HG02852 (cell line): Measurements from ENCODE around the gene ADAMTS2.

Experiments used
- ATAC-seq: cut with Tn5 transposase; IDR thresholded peaks from one replicate; pipeline ENCODE4 v1.9.1; 2021; ENCODE audit warnings: mild to moderate bottlenecking, moderate library complexity; ENCODE audit not compliant: unreplicated experiment

ADAMTS2 gene

DNA sequence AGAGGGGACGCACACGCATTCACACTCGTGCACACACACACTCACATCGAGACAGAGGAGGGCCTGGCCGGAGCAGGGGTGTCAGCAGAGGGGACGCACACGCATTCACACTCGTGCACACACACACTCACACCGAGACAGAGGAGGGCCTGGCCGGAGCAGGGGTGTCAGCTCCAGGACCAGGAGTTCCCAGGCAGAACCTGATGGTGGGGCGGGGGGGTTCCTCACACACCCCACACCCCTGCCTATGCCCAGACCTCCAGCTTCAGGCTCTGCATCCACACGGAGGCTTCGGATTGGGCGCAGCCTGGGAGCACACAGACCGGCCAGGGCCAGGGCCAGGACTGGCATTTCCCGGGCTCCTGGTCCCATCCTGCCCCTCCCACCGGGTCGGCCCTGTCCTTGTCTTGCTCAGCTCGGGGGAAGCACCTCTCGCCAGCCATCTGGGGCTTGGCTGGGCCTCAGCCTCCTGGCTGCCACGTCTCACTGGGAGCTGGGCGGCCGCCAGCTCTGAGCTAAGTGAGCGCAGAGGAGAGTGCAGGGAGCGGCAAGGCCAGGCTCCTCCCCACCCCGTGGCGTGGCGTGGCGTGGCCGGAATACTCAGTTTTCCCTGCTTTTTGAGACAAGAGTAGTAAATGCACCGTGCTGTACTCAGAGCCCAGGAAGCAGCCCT, 31.3 kb downstream of the ADAMTS2 start:
- no peak for ATAC-seq

DNA sequence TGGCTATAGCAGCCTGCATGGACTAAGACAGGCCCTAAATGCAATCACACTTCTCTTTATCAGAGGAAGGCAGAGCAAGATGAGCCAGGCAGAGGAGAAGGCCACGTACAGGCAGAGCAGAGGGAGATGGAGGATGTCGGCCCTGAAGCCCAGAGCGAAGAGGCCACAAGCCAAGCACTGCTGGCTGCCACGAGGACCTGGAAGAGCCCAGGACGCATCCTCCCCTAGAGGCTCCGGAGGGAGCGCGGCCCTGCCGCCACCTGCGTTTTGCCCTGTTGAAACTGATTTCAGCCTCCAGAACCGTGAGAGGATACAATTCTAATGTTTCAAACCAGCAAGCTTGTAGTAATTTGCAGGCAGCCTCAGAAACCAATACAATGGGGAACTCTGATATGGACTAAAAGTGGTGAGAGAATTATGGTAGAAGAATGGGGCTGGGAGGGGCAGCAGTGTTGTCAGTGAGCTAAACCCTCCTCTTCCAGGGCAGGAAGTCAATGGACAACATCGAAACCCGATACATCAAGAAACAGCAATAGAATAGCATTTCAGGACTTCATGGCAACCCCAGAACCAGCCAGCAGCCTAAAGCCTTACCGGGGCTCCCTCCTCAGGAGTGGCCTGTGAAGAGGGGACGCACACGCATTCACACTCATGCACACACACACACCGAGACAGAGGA, 32.6 kb downstream of the ADAMTS2 start:
- ATAC-seq = no peak

DNA sequence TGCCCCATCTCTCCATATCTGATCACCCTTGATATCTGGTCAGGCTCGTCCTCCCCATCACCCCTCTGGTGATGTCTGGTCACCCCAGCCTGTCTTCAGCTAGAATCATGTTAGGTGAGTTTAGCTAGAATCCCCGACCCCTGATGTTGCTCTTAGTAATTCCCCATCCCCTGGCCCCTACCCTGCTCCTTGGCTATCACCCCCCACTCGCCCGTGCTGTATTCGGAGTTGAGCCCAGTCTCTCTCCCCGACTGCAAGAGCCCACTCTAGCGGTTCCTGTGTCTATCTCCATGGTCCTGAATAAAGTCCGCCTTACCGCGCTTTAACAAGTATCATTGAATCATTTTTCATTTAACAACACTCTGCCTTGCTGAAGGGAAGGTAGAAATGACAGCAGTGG, 33.7 kb downstream of the ADAMTS2 start:
- ATAC-seq = no peak

DNA sequence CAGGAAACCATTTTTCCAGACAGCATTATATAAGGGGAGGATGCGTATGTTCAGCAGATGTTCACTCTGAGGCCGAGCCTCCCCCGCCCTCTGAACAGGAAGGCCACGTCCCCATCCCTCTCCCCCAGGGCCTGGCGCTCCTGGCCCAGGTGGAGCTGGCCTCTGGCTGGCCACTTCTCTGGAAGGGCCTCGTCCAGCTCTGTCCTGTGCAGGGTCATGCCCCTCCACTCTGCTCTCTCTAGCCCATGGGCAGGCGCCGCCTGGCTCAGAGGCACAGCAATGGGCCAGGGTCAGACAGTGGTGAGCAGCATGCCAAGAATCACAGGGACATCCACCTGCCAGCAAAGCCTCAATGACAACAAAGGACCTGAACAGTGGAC, 34.2 kb downstream of the ADAMTS2 start:
- no peak for ATAC-seq

DNA sequence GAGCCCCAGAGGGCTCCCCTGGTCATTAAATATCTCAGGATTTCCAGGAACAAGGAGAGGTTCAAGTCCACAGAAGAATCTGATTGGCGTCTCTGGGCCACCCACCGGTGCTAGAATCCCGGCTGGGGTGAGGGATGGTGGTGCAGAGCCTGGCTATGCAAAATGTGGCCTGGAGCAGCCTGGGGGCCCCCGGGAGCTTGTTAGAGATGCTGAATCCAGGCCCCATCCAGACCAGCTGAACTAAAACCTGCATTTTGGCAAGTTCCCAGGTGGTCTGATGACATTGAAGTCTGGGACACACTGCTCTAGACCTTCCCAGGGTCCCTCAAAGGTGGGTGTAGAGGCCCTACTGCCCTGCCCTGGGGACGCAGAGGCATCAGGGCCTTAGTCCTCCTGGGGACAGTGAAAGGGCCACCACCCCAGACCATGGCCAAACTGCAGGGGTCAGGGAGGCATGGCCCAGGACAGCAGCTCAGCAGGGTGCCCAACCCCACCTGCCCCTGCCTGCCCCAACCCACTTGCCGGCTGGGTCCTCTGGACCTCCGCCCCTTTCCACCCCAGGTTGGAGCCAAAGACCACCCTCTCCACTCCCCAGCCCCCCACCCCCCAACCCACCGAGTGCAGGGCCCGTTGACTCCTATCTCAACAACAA, 34.7 kb downstream of the ADAMTS2 start:
- no peak for ATAC-seq

DNA sequence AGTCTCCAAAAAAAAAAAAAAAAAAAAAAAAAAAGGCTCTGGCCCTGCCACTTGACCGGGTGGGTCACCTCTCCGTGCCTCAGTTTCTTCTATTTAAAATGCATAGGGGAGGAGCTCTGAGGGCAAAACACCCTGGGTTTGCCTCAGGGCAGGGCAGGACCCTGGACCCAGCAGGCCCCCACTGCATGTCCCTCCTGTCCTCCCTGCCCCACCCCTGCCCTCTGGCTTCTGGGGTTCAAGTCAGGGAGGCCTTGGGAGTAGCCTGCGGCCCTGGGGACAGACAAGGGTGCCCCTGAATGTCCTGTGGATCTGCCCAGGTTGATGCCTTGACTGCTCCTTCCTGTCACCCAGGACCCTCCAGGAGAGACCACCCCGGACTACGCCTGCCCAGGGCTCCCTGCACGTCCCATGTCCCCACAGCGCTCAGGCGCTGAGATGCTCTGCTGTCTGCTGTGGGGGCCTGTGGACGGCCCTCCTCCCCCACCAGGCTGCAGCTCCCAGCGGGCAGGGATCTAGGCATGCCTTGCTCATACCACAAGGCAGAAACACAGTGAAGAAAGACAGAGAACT, 35.4 kb downstream of the ADAMTS2 start:
- ATAC-seq = no peak

DNA sequence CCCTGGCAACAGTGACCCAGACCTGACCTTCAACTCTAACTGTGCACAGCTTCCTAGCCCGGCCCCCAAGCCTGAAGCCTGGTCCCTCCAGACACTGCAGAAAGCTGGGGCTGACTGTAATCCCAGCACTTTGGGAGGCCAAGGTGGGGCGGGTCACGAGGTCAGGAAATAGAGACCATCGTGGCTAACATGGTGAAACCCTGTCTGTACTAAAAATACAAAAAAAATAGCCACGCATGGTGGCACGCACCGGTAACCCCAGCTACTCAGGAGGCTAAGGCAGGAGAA, 35.9 kb downstream of the ADAMTS2 start:
- ATAC-seq = no peak

DNA sequence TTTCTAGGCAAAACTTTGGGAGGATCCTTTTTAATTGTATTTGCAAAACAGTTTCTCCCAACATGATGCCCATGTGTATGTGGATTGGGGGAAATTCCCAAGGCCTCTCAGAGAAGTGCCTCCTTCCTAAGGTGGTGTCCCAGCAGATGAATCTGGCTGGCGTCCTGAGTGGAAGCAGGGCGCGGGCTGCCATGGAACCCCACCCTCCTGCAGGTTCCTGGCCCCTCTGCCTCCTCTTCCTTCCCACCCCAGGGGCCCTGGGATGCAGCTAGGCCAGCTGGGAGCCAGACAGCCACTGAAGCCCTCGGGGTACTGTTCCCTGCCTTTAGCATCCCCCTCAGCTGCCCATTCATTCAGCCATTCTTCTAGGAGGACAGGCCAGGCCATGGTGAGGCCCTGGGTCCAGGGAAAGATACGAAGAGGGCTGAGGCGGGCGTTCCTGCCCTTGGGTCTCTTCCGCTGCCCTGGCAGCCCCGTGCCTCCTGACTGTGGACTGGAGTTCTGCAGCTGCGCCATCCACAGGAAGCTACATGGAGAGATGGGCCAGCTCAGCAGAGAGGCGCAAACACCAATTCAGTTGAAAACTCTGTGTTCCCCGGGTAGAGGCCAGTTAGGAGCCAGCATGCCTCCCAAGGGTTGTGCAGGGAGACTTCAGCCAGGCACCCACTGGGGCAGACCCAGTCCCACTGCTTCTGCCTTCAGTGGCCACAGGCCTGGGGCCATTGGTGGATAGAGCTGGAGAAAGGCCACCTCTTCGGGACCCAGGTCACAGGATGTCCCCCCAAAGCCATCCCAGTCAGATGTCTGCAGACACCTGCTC, 36.5 kb downstream of the ADAMTS2 start:
- ATAC-seq = no peak

DNA sequence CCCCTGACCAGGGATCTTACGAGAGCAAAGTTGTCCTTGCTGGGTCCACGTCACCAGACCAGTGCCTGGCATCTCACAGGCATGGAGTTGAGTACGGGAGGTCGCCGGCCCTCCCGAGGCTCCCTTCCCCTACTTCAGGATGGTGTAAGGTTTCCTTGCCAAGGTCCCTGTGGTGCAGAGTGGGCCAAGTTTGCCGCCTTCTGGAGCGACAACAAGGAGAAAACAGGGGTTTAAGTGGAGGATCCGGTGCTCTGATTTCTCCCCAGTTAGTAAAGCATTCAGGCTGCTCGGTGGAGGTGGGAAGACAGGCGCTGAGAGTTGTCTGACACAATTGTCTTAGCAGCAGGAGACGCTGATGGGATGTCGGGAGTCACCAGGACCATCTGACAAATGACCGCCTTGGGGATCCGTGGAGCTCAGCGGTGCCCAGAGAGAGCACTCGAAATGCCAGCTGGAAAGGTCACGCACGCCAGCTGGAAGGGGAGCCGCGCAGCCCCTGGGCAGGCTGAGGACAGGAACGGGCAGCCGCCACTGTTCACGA, 37.3 kb downstream of the ADAMTS2 start:
- no peak for ATAC-seq

DNA sequence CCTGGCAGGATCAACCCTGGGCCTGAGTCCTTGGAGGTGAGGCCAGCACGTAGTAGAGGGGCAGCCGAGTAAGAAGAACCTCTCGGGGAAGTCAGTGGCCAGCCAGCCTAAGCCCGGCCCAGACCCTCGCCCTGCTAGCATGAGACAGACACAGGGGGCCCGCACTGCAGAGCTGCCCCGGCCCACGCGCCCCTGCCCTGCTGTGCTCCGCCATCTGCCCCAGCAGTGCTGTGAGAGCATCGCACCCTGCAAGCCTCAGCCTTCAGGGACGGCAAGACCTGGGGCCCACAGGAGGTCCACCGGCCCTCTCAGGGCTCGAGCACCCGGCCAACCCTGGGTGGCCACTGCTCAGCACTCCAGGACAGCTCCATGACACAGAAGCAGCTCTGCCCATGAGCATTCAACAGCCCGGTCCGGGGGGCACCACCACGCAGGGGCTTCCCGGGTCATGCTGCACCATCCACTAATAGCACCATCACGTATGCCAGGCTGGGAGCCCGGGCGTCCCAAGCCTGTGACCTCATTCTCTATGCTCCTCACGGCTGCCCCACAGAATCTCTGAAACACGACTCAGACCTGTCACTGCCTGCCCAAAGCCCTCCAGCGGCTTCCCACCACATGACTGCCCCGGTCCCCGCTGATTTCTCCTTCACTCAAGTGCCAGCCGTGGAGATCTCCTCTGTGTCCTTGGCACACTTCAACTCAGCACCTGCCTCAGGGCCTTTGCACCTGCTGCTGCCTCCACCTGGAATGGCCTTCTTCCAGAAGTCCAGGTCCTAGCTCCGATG, 38.1 kb downstream of the ADAMTS2 start:
- no peak for ATAC-seq

DNA sequence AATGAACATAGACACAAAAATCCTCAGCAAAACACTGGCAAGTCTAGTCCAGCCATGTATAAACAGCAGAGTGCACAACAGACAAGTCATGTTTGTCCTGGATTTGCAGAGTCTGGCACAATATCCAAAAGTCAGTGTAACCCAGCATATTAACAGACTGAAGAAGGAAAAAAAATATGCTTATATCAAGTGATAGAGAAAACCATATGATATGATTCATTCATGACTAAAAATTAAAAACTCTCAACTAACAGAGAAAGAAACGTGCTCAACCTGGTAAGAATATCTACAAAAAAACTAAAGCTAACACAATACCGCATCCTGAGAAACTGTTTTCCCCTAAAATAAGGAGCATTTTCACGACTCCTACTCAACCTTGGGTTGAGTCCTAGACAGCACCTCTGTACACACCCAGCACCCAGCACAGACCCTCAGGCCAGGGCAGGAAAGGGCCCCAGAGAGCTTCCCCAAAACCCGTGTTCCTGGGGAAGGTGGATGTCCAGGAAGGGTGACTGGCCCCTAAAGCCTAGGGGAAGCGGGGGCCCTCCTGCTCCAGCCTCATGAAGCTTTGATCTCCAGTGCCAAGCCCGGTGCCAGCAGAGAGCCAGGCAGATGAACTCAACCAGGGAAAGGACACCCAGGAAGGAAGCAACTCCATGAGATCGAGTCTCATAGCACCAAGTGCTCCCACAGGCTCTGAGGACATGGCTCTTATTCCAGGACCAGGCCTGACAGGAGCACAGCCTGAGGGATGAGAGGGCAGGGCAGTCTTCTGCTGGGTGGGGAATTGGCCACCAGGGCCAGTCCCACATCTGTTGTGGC, 38.9 kb downstream of the ADAMTS2 start:
- ATAC-seq = no peak

DNA sequence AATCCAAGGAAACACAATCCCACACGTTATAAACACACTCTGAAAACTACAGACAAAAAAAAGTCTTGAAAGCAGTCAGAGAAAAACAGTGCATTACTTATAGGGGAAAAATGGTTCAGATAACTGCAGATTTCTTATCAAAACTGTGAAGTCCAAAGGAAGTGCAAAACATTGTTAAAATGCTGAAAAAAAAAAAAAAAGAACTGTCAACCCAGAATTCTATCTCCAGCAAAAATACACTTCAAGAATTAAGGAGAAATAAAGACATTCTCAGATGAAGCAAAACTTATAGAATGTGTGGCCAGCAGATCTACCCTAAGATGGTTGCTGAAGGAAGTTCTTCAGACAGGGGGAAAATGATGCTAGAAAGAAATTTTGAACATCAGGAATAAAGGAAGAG, 40.4 kb downstream of the ADAMTS2 start:
- ATAC-seq = no peak

DNA sequence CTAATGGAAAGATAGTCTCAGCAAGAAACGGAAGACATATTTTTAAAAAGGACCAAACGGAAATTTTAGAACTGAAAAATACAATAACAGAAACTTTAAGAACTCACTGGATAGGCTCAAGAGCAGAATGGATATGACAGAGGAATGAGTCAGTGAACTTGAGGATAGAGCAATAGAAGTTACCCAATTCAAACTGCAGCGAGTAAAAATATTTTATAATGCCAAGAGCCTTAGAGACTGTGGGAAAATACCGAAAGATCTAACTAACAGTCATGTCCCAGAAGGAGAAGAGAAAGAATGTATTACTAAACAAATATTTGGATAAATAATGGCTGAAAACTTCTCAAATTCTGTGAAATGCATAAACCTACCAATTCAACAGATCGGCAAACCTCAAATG, 40.8 kb downstream of the ADAMTS2 start:
- no peak for ATAC-seq

DNA sequence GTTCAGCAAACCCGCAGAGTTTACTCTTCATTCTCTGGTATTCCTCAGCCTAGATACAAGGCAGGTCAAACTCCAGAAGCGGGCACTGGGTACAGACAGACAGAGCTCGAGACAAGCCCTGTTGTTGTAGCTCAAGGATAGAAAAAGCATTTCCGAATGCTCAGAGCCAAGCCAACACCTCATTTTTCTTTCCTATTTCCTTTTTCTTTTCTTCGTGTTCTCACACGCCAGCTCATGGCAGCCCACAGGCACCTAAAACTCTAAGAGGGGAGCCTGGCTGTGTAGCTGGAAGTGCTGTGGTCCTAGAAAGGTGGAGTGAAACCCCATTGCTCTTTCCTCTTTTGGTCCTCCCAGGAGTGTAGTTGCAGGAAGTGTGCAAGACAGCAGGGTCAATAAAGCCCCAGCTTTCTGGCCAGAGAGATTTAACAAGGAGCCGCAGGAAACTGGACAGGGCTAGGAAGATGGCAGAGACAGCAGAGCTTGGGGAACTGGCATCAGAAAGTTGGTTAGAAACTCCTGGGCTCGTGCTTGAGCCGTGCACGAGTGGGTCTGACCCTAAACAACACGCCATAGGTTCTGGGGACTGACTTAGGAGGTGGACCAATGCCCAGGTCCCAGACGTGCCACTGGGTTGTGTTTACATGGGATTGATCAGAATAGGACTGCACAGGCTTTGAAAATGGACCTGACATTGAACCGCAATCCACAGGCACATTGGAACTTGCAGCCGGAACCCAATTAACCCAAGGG, 41.6 kb downstream of the ADAMTS2 start:
- ATAC-seq = no peak

DNA sequence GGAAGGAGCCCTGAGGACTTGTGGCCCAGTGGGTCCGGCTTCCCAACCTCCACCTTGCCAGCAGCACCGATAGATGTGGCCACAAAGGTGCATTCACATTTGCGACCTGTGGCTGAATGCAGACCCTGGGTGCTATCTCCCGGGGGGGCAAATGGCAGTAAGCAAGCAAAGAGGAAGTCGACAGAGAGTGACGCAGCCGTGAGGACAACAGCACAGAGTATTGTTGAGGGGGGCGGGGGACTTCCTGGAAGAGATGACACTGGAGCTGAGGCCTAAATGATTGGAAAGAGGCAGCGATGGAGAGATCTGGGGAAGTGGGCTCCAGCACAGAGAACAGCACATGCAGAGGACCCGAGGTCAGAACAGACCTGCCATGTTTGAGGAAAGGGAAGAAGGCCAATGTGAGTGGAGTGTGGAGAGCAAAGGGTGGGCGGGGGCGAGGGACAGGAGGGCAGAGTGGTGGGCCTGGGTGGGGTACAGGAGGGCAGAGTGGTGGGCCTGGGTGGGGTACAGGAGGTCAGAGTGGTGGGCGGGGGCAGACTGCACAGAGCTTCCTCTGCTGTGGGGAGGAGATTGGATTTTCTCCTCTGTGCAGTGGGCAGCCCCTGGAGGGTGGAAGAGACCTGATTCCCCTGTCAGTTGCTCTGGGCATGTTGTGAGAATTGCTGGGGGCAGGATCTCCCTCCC, 42.6 kb downstream of the ADAMTS2 start:
- no peak for ATAC-seq

DNA sequence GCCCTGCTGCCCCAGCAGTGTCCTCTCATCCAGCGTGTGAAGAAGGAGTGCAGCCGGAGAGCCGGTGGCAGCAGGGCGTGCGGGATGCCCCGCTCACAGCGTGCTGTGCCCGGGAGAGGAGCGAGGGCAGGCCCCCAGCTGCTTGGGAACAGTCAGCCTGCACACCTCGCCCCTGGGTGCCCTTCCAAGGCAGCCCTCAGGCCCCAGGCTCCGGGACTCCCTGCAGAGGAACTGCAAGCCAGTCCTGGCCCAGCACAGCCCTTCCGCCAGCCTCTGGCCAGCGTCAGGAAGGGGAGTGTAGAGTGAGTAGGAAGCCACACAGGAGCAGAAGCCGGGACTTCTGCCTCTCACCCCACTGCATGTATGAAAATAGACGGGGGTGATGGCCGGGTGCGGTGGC, 43.5 kb downstream of the ADAMTS2 start:
- no peak for ATAC-seq

DNA sequence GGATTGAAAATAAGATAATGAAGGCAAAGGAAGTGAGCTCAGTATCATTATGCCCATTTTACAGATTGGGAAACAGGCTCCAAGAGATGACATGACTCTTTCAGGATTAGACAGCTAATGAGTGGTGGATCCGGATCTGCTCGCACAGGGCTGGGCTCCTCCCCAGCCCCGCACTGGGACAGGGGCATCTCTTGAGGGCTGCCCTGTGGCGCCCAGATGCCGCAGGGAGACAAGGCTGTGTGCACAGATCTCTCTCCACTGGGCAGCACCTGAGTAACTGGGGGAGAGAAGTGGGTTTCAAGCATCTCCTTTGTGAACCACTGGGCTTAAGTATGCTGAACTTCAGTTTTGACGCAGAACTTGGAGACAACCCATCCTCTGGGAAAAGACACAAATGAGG, 43.9 kb downstream of the ADAMTS2 start:
- no peak for ATAC-seq

DNA sequence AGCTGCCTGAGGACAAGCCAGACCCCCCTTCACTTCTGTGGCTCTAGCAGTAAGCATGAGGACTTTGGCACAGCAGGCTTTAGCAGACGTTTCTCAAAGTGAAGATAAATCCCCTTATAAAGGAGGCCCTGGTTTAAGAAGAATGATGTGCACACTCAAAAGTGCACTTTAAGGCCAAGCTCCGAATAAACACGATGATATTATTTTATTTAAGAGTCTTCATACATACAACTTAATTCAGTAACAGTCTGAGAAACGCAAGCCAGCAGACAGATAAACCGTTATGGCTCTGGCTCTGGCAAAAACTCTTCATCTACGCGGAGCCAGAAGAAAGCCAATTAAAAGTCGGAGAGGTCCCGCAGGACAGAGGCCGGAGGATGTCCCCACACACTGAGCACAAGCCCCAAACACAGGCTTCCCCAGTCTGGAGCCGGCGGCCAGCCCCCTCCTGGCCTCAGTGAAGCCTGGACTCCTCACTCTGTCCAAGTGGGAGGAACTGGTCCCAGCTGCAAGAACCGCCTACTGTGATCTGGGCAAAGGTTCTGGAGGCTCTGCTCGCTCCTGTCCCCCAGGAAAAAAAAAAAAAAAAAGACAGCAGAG, 44.6 kb downstream of the ADAMTS2 start:
- no peak for ATAC-seq
